HG03342 (cell line): ENCODE measurements around the gene ATP11B.
"Not testable (repeated sequence)": the region's sequence is repeated elsewhere in the genome, so short reads cannot be mapped to it uniquely, and the experiment has no call there.

Source experiments
- ATAC-seq: cut with Tn5 transposase; IDR thresholded peaks from one replicate; pipeline ENCODE4 v1.9.1; 2021; ENCODE audit warnings: mild to moderate bottlenecking, moderate library complexity; ENCODE audit not compliant: unreplicated experiment

The ATP11B gene

GRCh38 chr3:182794455-182795388, 1.4 kb downstream of the ATP11B start:
- ATAC-seq: no peak

DNA sequence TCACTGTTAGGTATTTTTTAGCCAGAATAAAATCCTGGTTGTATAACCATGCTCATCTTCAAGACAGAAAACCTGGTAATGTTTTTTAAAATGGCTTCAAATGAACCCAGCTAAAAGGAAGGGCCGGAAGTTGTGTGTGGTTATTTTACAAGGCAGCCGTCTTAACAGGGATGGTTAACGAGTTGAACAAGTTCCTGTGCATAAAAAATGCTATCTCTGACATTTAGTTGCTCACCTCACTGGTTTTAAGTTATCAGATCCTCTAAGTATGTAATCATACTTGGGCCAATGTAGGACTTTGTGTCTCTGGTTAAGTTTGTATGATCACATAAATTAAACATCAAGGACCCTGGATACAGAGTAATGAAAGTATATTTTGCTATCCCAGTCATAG, 2.1 kb downstream of the ATP11B start:
- ATAC-seq: peak; percentile 23

- no peak for ATAC-seq
These were observed 3.0 kb downstream of the ATP11B start for GRCh38 chr3:182796310-182796709.

DNA sequence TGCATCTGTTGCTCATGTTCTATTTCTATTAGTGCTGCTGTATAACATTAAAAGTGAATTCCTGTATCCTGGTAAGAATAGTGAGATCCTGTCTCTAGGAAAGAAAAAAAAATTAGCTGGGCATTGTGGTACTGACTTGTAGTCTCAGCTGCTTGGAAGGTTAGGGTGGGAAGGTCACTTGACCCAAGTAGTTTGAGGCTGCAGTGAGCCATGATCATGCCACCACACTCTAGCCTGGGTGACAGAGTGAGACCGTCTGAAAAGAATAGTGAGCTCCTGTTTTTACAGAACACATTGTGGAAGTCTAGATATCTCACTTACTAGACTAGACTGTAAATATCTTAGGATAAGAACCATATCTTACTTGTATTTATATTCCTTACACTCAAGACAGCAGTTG, 4.6 kb downstream of the ATP11B start:
- no peak for ATAC-seq

DNA sequence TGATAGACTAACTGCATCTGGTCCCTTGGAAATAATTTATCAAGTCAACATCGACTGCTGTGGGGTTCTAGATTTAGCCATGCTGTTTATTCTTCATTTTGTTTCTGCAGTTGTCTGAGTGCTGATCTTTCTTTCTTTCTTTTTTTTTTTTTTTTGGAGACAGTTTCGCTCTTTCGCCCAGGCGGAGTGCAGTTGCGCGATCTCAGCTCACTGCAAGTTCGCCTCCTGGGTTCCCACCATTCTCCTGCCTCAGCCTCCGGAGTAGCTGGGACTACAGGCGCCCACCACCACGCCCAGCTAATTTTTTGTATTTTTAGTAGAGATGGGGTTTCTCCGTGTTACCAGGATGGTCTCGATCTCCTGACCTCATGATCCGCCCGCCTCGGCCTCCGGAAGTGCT, 5.8 kb downstream of the ATP11B start:
- ATAC-seq: not testable (repeated sequence)

DNA sequence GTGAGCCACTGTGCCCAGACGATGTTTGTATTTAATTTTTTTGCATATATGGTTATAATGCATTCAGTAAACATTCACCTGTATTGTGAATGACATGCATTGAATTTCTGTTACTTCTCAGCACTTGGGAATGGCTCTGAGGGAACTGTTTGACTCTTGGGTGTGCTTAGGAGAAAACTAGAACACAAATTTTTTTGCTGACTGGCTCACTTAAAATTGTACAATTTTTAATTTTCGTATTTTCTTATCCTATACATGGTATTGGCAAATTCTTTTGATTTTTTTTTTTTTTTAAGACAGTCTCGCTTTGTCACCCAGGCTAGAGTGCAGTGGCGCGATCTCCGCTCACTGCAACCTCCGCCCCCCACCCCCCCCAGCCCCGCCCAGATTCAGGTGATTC, 7.2 kb downstream of the ATP11B start:
- ATAC-seq: no peak

GRCh38 chr3:182802413-182803390, 9.4 kb downstream of the ATP11B start:
- ATAC-seq: no peak

DNA sequence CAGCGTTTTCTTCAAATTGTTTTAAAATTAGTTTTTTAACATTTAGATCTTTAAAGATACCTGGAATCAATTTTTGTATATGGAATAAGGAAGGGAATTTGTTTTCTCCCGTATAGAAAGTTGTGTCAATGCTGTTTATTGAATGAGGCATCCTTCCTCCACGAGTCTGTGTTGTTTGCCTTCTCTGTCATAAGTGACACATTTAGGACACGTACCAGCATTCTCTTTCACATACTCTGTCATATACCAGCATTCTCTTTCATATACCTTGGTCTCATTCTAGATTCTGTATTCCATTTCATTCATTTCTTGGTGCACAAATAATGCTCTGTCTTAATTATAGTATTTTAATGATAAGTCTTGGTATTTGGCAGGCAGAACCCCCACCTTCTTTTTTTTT, 10.3 kb downstream of the ATP11B start:
- no peak for ATAC-seq

GRCh38 chr3:182807061-182807460, 13.8 kb downstream of the ATP11B start:
- no peak for ATAC-seq

DNA sequence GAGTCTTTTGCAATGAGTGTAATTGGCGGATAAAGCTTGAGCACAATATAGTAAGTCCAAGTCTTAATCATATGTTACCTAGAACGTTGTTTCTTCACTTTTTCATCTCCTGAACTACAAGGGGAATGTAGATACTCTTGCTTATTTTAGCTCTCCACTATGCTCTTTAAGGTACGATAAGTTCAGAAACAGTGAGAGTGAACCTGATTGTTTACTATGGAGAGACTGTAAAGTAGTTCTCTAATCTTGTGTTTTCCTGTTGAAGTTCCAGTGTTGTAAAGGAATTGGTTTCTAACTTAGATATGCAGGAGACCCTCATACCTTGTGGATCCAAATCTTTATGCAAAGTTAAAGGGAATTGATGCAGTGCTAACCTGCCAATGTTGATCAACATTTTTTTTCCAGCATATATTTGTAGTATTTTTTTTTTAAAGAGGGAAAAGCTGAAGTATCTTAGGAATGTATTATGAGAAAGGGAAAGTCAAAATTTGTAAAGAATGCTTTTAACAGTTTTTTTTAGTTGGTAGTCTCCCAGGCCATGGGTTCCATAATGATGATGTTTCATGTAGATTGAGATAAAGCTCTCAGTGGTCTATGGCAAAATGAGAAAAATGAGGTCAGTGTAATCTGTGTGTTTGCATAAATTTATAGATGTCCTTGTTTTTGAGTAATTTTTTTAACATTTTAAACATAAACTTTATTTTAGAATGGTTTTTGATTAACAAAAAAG, 14.9 kb downstream of the ATP11B start:
- no peak for ATAC-seq

DNA sequence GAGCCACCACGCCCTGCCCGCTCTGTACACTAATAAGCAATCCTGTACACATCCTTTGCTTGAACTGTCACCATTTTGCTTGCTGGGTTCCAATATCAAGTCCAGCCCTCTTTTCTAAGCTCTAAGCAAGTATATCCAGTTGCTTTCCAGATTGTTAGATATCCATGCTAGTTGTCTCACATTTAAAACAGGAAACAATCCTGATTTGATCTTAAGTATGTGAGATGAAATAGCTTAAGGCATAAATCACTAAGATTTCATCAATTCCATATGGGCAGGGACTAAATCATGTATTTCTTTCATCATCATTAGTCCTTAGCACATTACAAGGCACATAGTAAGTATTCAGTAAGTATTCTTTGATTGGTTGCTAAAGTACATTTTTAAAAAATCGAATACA, 16.2 kb downstream of the ATP11B start:
- ATAC-seq: no peak

- ATAC-seq: no peak
These were observed 17.4 kb downstream of the ATP11B start for GRCh38 chr3:182810574-182811268.

DNA sequence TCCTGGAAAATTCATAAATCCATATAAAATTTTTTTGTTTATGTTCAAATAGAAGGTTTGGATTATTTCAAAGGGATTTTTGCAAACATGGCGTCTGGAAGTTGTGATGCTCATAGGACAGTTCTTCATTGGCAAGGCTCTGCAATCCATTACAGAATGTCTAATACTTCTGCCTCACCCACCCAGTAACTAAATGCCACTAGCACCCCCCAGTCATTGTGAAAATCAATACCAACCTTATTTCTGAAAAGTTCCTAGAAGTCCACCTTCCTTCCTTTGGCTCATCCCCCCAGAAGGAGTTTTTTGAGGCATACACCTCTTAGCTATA, 17.9 kb downstream of the ATP11B start:
- no peak for ATAC-seq

GRCh38 chr3:182812123-182812522, 18.8 kb downstream of the ATP11B start:
- ATAC-seq: no peak

DNA sequence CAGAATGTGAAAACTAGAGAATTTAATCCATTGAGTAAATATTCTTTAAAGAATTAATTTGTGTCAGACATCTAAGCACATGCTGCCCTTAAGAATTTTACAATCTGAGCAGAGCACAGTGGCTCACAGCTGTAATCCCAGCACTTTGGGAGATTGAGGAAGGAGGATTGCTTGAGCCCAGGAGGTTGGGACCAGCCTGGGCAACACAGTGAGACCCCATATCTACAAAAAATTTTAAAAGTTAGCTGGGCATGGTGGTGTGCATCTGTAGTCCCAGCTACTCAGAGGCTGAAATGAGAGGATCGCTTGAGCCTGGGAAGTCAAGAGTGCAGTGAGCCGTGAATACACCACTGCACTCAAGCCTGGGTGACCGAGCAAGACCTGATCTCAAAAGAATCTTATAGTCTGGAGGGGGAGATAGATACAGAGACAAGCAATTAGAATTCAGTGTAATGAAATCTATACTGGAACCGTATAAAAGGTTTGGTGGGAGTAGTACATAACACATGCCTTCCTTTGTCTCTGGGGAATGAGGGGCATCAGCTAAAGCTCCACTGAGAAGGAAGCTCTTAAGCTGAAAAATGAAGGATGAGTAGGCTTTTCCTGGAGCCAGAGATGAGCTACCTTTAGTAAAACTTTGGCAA, 21.2 kb downstream of the ATP11B start:
- ATAC-seq: no peak

GRCh38 chr3:182816181-182816580, 22.9 kb downstream of the ATP11B start:
- no peak for ATAC-seq

DNA sequence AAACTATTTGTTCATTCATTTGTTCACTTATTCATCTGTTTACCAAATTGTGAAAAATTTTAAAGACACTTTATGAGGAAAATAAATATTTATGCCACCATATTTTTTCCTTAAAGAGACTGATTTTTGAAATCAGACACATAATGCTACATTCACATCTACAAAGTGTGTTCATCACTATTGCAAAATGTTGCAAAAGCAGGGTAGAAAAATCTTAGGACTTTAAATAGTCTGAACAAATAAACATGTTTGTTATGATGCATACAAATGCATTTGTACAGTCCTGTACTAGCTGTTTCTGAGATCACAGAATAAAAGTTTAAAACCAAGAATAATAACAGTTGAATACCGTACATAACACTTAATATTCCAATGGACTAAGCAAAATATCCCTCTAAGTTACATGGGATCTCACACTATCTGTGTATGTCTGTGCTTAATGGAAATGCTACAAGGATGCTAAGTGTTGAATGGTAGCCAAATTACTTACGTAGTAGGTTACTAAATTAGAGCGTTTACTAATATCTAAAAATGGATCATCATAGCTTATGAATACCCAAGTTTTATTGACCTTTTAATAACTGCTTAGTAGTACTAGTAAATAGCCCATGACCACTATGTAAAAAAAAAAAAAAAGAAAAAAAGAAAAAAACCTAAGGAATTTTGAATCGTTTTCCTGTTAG, 25.1 kb downstream of the ATP11B start:
- ATAC-seq: no peak

DNA sequence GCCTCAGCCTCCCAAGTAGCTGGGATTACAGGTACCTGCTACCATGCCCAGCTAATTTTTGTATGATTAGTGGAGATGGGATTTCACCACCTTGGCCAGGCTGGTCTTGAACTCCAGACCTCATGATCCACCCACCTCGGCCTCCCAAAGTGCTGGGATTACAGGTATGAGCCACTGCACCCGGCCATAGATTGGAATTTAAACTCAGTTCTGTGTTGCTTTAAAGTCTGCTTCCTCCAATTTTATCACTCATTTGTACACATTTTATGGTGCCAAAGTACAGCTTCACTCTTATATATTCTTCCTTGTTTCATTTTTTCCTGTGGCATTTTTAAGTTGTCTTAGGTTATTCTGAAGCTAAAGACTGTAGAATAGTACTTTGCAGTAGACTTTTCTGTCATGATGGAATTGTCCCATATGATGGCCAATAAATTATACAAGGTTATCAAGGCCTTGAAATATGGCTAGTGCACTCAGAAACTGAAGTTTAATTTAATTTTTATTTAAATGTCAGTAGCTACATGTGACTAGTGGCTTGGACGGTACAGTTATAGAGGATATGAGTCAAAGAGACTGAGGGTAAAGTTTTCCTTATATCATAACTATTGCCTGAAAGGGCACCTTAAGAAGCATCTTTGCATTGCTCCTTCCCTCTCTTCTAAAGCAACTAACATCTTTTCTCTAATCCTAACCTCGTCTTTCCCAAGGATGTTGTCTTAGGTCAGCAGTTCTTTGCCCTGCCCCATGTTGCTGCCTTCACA, 28.1 kb downstream of the ATP11B start:
- no peak for ATAC-seq

DNA sequence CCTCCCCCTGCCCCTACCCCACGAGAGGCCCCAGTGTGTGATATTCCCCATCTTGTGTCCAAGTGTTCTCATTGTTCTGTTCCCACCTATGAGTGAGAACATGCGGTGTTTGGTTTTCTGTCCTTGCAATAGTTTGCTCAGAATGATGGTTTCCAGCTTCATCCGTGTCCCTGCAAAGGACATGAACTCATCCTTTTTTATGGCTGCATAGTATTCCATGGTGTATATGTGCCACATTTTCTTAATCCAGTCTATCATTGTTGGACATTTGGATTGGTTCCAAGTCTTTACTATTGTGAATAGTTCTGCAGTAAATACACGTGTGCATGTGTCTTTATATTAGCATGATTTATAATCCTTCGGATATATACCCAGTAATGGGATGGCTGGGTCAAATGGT, 29.0 kb downstream of the ATP11B start:
- not testable (repeated sequence) for ATAC-seq
